NCI-H1417 (cell line): ENCODE data around the gene GPR135.

Experiments
- DNase-seq, 3 experiments: peaks; one replicate each; lab custom pipeline; 2025; lab: John Stamatoyannopoulos, UW

GPR135 gene, protein sequence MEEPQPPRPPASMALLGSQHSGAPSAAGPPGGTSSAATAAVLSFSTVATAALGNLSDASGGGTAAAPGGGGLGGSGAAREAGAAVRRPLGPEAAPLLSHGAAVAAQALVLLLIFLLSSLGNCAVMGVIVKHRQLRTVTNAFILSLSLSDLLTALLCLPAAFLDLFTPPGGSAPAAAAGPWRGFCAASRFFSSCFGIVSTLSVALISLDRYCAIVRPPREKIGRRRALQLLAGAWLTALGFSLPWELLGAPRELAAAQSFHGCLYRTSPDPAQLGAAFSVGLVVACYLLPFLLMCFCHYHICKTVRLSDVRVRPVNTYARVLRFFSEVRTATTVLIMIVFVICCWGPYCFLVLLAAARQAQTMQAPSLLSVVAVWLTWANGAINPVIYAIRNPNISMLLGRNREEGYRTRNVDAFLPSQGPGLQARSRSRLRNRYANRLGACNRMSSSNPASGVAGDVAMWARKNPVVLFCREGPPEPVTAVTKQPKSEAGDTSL

GRCh38 chr14:59465316-59466135, at the start of gene GPR135:
Gene GPR135 (minus strand): TSS chr14:59465380. CDS start chr14:59465226, 154 bp downstream.
- DNase-seq, result no peak

DNA sequence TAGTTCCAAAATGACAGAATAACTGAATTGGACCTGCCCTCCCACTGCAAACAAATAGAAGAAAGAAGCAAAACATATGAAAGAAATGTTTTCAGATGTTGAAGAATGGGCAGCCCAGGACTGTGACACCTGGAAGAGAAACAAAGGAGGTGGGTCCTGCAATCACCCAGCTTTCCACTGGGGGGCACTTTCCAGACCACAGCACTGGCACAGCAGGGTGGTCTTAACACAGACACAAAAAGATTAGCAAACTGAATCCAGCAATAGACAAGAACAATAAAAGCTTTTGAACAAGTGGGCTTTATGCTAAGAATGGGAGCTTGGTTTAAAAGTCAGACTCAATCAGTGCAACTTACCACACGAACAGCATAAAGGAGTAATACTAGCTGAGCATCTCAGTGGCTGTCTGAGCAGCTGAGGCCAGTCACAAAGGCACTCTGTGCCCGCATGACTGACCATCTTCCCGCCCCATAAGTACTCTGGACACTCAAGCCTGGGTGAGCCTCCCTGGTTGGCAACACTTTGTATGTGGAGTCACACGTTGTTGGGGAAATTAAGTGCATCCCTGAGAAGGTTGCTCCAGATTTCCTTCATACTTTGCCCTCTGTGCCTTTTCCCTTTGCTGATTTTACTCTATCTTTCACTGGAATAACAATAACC, 46.9 kb upstream of the GPR135 start:
- peak; percentile 17 to 22 (median 19) for DNase-seq

GRCh38 chr14:59510966-59511365, 45.8 kb upstream of the GPR135 start:
- DNase-seq, result no peak

GRCh38 chr14:59510001-59510400, 44.8 kb upstream of the GPR135 start:
- DNase-seq, result no peak

DNA sequence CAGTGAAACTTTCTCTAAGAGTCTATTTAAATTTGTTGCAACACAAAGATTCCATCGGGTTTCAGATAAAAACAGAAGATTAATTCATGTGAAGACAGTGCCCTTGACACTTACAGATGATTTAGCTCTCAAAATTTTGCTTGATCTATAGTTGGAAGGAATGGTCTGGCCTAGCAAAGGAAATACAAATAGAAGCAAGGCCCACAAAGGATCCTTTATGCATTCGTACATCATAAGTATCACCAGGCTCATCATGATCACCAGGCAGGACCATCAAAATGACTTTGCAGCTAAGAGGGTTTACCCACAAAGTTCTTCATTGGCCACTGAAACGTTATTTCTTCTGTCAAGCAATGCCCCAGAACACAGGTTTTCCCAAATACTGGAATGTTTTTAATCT, 43.9 kb upstream of the GPR135 start:
- no peak for DNase-seq

- no peak for DNase-seq
Observed at GRCh38 chr14:59507752-59508103, 42.5 kb upstream of the GPR135 start.

DNA sequence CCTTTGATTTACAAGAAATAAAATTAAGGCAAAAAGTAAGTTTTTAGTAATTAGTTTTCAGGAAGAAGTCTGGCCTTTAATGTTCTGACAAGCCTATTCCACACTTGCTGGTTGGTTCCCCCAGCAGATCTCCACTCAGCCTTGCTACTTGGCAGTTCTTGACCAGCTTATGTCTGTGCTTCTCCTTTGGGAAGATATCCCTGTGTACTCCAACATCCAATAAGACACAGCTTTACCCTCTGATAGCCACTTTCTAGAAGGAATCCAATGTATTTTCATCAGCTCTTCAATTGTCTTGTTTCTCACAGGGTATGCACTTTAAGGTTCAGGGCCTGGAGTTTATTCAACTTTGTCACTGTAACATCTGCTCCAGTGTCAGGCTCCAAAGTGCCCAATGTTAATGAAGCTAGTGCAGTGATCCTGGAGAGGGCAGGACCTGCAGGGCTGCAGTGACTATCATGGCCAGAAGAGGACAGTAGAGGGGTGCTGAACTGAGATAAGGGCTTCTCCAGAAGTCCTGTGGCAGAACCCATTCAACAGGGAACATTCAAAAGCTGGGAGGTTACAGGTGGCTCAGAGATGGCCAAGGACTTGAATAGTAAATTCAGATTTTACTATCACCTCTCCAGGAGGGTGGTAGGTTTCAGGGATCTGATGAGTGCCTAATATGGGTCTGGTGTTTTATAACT, 42.0 kb upstream of the GPR135 start:
- peak; percentile 7 to 81 (median 45) for DNase-seq

GRCh38 chr14:59503256-59503655, 38.1 kb upstream of the GPR135 start:
- no peak for DNase-seq

DNA sequence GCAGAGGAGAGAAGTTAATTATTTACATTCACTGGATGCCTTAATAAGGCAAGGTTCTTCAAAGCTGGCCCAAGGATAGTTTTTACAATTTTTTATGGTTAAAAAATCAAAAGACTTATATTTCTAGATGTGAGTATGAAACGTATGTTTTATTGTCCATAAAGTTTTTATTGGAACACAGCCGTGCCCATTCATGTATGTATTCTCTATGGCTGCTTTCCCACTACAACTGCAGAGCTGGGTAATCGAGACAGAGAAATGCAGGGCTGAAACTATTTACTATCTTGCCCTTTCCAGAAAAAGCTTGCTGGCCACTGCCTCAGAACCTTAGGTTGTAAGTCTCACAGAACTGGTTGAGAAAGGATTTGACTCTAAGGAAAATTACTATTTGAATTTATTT, 35.6 kb upstream of the GPR135 start:
- DNase-seq, result no peak

GRCh38 chr14:59492384-59492783, 27.2 kb upstream of the GPR135 start:
- DNase-seq, result no peak

- no peak for DNase-seq
Observed at GRCh38 chr14:59490756-59491155, 25.6 kb upstream of the GPR135 start.

GRCh38 chr14:59484639-59485175, 19.5 kb upstream of the GPR135 start:
- DNase-seq, result peak in 1 of 3 experiments; percentile 53

DNA sequence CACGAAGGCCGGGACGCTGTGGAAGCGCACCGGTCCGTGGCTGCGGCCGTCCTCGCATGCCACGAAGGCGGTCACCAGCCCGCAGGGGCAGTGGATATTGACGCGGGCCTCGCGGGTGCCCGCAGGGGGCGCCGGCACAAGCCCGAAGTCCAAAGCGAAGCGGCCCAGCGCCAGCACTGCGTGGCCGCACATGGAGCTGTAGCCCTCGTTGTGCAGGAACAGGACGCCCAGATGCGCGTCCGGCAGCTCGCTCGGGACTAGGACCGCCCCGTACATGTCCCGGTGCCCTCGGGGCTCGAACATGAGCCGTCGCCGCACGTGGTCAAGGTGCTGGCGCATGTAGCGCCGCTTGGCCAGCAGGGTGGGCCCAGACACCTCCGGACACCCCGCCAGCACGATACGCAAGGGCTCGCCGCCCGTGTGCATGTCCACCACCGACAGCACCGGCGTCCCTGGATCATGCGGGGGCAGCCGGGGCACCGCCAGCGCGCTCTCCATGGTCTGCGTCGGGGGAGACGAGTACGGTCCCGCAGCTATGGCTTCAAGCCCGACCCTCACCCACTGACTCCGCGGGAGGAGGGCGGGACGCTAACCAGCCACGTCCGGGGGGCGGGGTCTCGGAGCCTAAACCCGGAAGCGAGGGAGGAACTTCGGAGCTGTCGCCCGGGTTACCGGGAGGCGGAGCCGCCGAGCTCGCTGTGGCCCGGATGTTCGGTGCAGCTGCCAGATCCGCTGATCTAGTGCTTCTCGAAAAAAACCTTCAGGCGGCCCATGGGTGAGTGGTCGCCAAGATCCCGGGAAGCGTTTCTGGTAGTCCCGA, 18.8 kb upstream of the GPR135 start, which contains the start of the genes JKAMP and L3HYPDH:
Gene JKAMP, plus strand, starts transcription at position 699 of the 820 bp plus-strand sequence. Its CDS starts 73 bp downstream, at position 772.
Gene L3HYPDH, minus strand, starts transcription at position 590 of the 820 bp plus-strand sequence. Its CDS starts 92 bp downstream, at position 498.
- peak; percentile 93 to 99 (median 95) for DNase-seq

- peak in 1 of 3 experiments; percentile 53 for DNase-seq
Observed at GRCh38 chr14:59483363-59483762, 18.2 kb upstream of the GPR135 start.

GRCh38 chr14:59482541-59483331, 17.6 kb upstream of the GPR135 start:
- DNase-seq, result peak in 2 of 3 experiments; percentile 19 to 42

GRCh38 chr14:59481871-59482540, 16.8 kb upstream of the GPR135 start:
- DNase-seq, result no peak

- DNase-seq, result no peak
Observed at GRCh38 chr14:59481407-59481806, 16.2 kb upstream of the GPR135 start.

- DNase-seq, result no peak
Observed at GRCh38 chr14:59480166-59480565, 15.0 kb upstream of the GPR135 start.

- DNase-seq, result no peak
Observed at GRCh38 chr14:59478540-59478939, 13.4 kb upstream of the GPR135 start.
